B cell (primary cell): ENCODE results near the gene ZDHHC11. TPM values are rescaled to one million over a fixed set of nuclear protein-coding genes. Genes with fewer than 3 reads are reported as not detected.
"Not testable (repeated sequence)": the region's sequence is repeated elsewhere in the genome, so short reads cannot be mapped to it uniquely, and the experiment has no call there.

Experiments
- ATAC-seq: fragments of 200-7000 bp; cut with Tn5 transposase; one replicate; pipeline ENCODE4 v1.10.0; 2021; ENCODE audit warnings: low read depth, mild to moderate bottlenecking, moderate number of reproducible peaks, moderate library complexity
- CTCF ChIA-PET: fragments of 350-600 bp; sonication (Branson Sonifier 250); formaldehyde crosslinking; loops from one replicate; lab custom pipeline; 2021; ENCODE audit warnings: antibody characterized with exemption, inconsistent platforms; lab: Charles Lee
- POLR2A ChIA-PET: fragments of 350-600 bp; sonication (Branson Sonifier 250); formaldehyde crosslinking; loops from one replicate; lab custom pipeline; 2021; ENCODE audit warnings: antibody characterized with exemption; lab: Charles Lee
- DNase-seq: peaks from one replicate; pipeline ENCODE4 v3.0.0; 2013
- H2AFZ ChIP-seq: 2 replicates; pipeline ENCODE4 v1.6.1; 2012; ENCODE audit warnings: mild to moderate bottlenecking, low read depth, low read length; ENCODE audit not compliant: insufficient read depth, poor library complexity, severe bottlenecking
- H3K27ac ChIP-seq, 2 donors: 1 replicate in 1 of 2; 2 replicates in 1 of 2; pipeline ENCODE4 v1.5.1; 2012 to 2013; ENCODE audit warnings: low read length in 2 of 2, mild to moderate bottlenecking in 2 of 2, moderate library complexity in 1 of 2
- H3K27me3 ChIP-seq, 4 experiments: fragments of 200-600 bp in 1 of 4; sonication (generic) in 1 of 4; replicated peaks in 1 of 4; 1 replicate in 2 of 4; 2 replicates in 2 of 4; pipeline versions ENCODE4 v1.6.1 to v1.7.0; 2013 to 2016; ENCODE audit warnings: low read length in 3 of 4, mild to moderate bottlenecking in 2 of 4, mixed read lengths in 1 of 4, moderate library complexity in 1 of 4; ENCODE audit not compliant: insufficient read depth in 4 of 4, control insufficient read depth in 3 of 4; ENCODE audit errors: control extremely low read depth in 1 of 4
- H3K36me3 ChIP-seq, 2 experiments: replicated peaks in 1 of 2; 1 replicate in 1 of 2; 2 replicates in 1 of 2; pipeline versions ENCODE4 v1.6.1 to v1.7.1; 2013; ENCODE audit warnings: low read length in 1 of 2; ENCODE audit not compliant: insufficient read depth in 2 of 2, control insufficient read depth in 1 of 2; ENCODE audit errors: control extremely low read depth in 1 of 2, extremely low read depth in 1 of 2
- H3K4me1 ChIP-seq, 2 donors: fragments of 200-600 bp in 1 of 2; sonication (generic) in 1 of 2; 1 replicate in 1 of 2; 2 replicates in 1 of 2; pipeline versions ENCODE4 v1.5.1 to v1.6.1; 2013 to 2017; ENCODE audit warnings: low read length in 2 of 2; ENCODE audit not compliant: control insufficient read depth in 2 of 2, insufficient read depth in 2 of 2
- H3K4me2 ChIP-seq: replicated peaks from 2 replicates; pipeline ENCODE3; 2012; ENCODE audit warnings: mild to moderate bottlenecking, low read depth, low read length; ENCODE audit not compliant: poor library complexity, severe bottlenecking
- H3K4me3 ChIP-seq, 5 experiments: fragments of 200-600 bp in 1 of 5; sonication (generic) in 1 of 5; 1 replicate in 3 of 5; 2 replicates in 2 of 5; pipeline versions ENCODE4 v1.5.1 to v1.7.0; 2011 to 2016; ENCODE audit warnings: low read length in 4 of 5, mild to moderate bottlenecking in 4 of 5, low read depth in 2 of 5, control low read depth in 1 of 5, moderate library complexity in 1 of 5; ENCODE audit not compliant: insufficient read depth in 1 of 5; ENCODE audit errors: control extremely low read depth in 1 of 5, extremely low read depth in 1 of 5
- H3K79me2 ChIP-seq: fragments of 200-600 bp; sonication (generic); one replicate; pipeline ENCODE4 v1.6.0; 2016; ENCODE audit warnings: low read length; ENCODE audit not compliant: control insufficient read depth, insufficient read depth
- H3K9ac ChIP-seq: fragments of 200-600 bp; sonication (generic); 2 replicates; pipeline ENCODE4 v1.6.1; 2017; ENCODE audit warnings: mild to moderate bottlenecking, low read length, moderate library complexity
- H3K9me3 ChIP-seq, 3 donors: one replicate each; pipeline versions ENCODE4 v1.6.1 to v1.7.1; 2013; ENCODE audit warnings: low read length in 2 of 3; ENCODE audit not compliant: control insufficient read depth in 2 of 3, insufficient read depth in 1 of 3; ENCODE audit errors: control extremely low read depth in 1 of 3
- H4K20me1 ChIP-seq: 2 replicates; pipeline ENCODE4 v1.6.0; 2012; ENCODE audit warnings: mild to moderate bottlenecking, low read length; ENCODE audit not compliant: insufficient read depth, control insufficient read depth, poor library complexity, severe bottlenecking
- H3K27ac Mint-ChIP-seq: one replicate; pipeline ENCODE4 v1.8.0; 2021; ENCODE audit warnings: mixed read lengths
- H3K27me3 Mint-ChIP-seq: one replicate; pipeline ENCODE4 v1.8.0; 2021; ENCODE audit warnings: mixed read lengths
- H3K4me1 Mint-ChIP-seq: one replicate; pipeline ENCODE4 v1.8.0; 2021; ENCODE audit warnings: mixed read lengths
- H3K4me3 Mint-ChIP-seq: one replicate; pipeline ENCODE4 v1.8.0; 2021; ENCODE audit warnings: mixed read lengths
- H3K9me3 Mint-ChIP-seq: one replicate; pipeline ENCODE4 v1.8.0; 2022; ENCODE audit warnings: mixed read lengths; ENCODE audit not compliant: insufficient read depth
- WGBS: methylation state at CpG from one replicate; pipeline ENCODE4 v1.1.5; 2013; ENCODE audit warnings: missing lambda C conversion rate; ENCODE audit not compliant: insufficient coverage; 5-methylcytosine and 5-hydroxymethylcytosine counted together
- intact Hi-C: fragments of 100-400 bp; cut with micrococcal nuclease; formaldehyde crosslinking; loops from one replicate; pipeline ENCODE4 v1.10.0; 2022
- polyA plus RNA-seq: library from polyadenylated mRNA; depleted of rRNA; stranded (reverse); fragments of >200 nt; gene quantifications from 2 replicates; pipeline ENCODE4 v1.2.3, GENCODE V29; 2012
- total RNA-seq, 2 donors: library from RNA; stranded (reverse); fragments of 120-200 nt in 1 of 2; gene quantifications; 1 replicate in 1 of 2; 2 replicates in 1 of 2; pipeline versions ENCODE4 v1.2.3 to v1.2.4, GENCODE V29; 2013 to 2022

Gene ZDHHC11
- total and polyA plus RNA-seq, 2 donors (not counting 1 experiment from before 2014, with no cell fraction given): 0.69 to 3.0 TPM

GRCh38 chr5:798505-799138, 52.2 kb downstream of the ZDHHC11 start:
- H3K9ac ChIP-seq, H3K27ac ChIP-seq, H3K4me3 ChIP-seq, POLR2A ChIA-PET, H3K9me3 Mint-ChIP-seq, H3K27ac Mint-ChIP-seq, H3K9me3 ChIP-seq, intact Hi-C loops, H2AFZ ChIP-seq, ATAC-seq, CTCF ChIA-PET, H3K27me3 ChIP-seq, H3K4me1 Mint-ChIP-seq, H3K4me1 ChIP-seq, H3K79me2 ChIP-seq, H4K20me1 ChIP-seq, H3K4me3 Mint-ChIP-seq, H3K4me2 ChIP-seq, H3K36me3 ChIP-seq, DNase-seq: not testable (repeated sequence)
- no CpG with 5 or more reads among the region's 6 CpGs for WGBS
- H3K27me3 Mint-ChIP-seq: peaks cover 19% of the 10 kb centered on the region

- intact Hi-C loops: not testable (repeated sequence)
These were observed 52.8 kb downstream of the ZDHHC11 start for GRCh38 chr5:797986-798385.

GRCh38 chr5:795873-796272, 54.9 kb downstream of the ZDHHC11 start:
- H3K4me3 ChIP-seq, H3K4me3 Mint-ChIP-seq, H3K9me3 ChIP-seq, H3K27me3 ChIP-seq, H3K9ac ChIP-seq, intact Hi-C loops, POLR2A ChIA-PET, H4K20me1 ChIP-seq, H2AFZ ChIP-seq, H3K27ac Mint-ChIP-seq, ATAC-seq, DNase-seq, H3K4me1 ChIP-seq, H3K4me2 ChIP-seq, H3K4me1 Mint-ChIP-seq, CTCF ChIA-PET, H3K9me3 Mint-ChIP-seq, H3K27ac ChIP-seq, H3K79me2 ChIP-seq, H3K36me3 ChIP-seq: not testable (repeated sequence)
- H3K27me3 Mint-ChIP-seq: peaks cover 23% of the 10 kb centered on the region
- WGBS: no CpG with 5 or more reads among the region's 1 CpG

More at GRCh38 chr5:797986-798385, 52.8 kb downstream of the ZDHHC11 start:
- H3K9ac ChIP-seq, DNase-seq, H3K4me1 ChIP-seq, H3K4me1 Mint-ChIP-seq, H4K20me1 ChIP-seq, H3K27ac ChIP-seq, H3K79me2 ChIP-seq, H3K9me3 Mint-ChIP-seq, H3K9me3 ChIP-seq, H3K27me3 ChIP-seq, H3K4me3 ChIP-seq, H2AFZ ChIP-seq, H3K4me3 Mint-ChIP-seq, POLR2A ChIA-PET, CTCF ChIA-PET, H3K36me3 ChIP-seq, H3K27ac Mint-ChIP-seq, ATAC-seq, H3K4me2 ChIP-seq: not testable (repeated sequence)
- no CpG with 5 or more reads among the region's 4 CpGs for WGBS
- peaks cover 23% of the 10 kb centered on the region for H3K27me3 Mint-ChIP-seq

GRCh38 chr5:794948-795347, 55.8 kb downstream of the ZDHHC11 start:
- H3K27me3 Mint-ChIP-seq: peaks cover 30% of the 10 kb centered on the region
- DNase-seq, H4K20me1 ChIP-seq, H3K27ac ChIP-seq, intact Hi-C loops, CTCF ChIA-PET, H3K27me3 ChIP-seq, H3K4me2 ChIP-seq, H3K79me2 ChIP-seq, H3K4me1 Mint-ChIP-seq, H3K4me3 Mint-ChIP-seq, H3K9me3 Mint-ChIP-seq, H3K27ac Mint-ChIP-seq, H3K9ac ChIP-seq, H3K9me3 ChIP-seq, ATAC-seq, H3K4me1 ChIP-seq, H3K36me3 ChIP-seq, H2AFZ ChIP-seq, H3K4me3 ChIP-seq, POLR2A ChIA-PET: not testable (repeated sequence)
- WGBS: no CpG with 5 or more reads among the region's 1 CpG
